Activated naive CD8-positive, alpha-beta T cell treated with anti-CD3 and anti-CD28 coated beads for 36 hours (primary cell): ENCODE results near the gene GRHPR. TPM values are rescaled to one million over a fixed set of nuclear protein-coding genes. Genes with fewer than 3 reads are reported as not detected.

ENCODE experiments used
- DNase-seq: peaks from one replicate; pipeline ENCODE4 v3.0.0; 2021
- H3K27ac Mint-ChIP-seq: one replicate; pipeline ENCODE4 v1.8.0; 2022; ENCODE audit warnings: mild to moderate bottlenecking, moderate library complexity, mixed read lengths
- H3K27me3 Mint-ChIP-seq: one replicate; pipeline ENCODE4 v1.8.0; 2022; ENCODE audit warnings: mild to moderate bottlenecking, mixed read lengths
- H3K36me3 Mint-ChIP-seq: one replicate; pipeline ENCODE4 v1.8.0; 2021; ENCODE audit warnings: mild to moderate bottlenecking, mixed read lengths
- H3K4me1 Mint-ChIP-seq: one replicate; pipeline ENCODE4 v1.8.0; 2021; ENCODE audit warnings: mixed read lengths
- H3K4me3 Mint-ChIP-seq: one replicate; pipeline ENCODE4 v1.8.0; 2022; ENCODE audit warnings: mild to moderate bottlenecking, moderate library complexity, mixed read lengths
- H3K9me3 Mint-ChIP-seq: one replicate; pipeline ENCODE4 v1.8.0; 2022; ENCODE audit warnings: mixed read lengths
- total RNA-seq, 2 experiments: library from RNA; stranded (reverse); gene quantifications; one replicate each; pipeline ENCODE4 v1.2.3, GENCODE V29; 2021

Gene GRHPR
- total RNA-seq, 2 experiments from 2014 or later, result 79.5 to 82.0 TPM

DNA sequence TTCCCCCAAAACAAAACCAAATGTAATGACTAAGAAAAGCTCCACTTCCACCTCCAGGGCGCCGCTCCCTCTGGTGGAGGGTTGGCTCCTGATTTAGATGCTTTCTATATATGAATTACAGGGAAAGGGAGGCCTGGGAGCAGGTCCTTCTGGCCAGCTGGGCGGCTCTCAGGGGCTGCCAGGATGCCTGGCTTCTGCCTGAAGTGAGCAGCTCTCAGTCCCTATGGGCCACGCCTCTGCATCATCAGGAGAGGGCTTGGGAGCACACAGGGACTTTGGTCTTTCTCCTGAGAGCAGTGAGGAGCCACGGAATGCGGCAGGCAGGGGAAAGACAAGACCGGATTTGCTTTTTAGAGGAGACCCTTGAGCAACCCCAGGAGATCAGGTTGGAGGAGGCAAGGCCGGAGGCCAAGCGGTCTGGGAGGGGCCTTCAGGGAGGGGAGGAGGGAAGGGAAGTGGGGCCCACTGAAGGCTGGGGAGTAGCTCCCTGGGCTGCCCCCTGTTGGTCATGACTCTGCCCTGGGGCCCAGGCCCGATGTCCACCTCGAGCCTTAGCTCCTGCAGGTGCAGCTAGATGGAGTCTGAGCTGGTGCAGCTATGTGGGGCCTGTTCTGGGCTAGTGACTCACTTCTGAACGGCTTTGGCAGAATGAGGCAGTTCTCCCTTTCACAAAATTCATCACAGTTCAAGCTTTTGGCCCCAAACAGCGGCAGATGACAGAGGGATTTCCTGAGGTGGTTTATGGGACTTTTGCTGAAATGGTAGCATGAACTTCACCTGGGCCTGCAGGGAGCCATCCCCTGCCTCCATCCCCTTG is 11.3 kb upstream of the GRHPR start:
- DNase-seq, result no peak

DNA sequence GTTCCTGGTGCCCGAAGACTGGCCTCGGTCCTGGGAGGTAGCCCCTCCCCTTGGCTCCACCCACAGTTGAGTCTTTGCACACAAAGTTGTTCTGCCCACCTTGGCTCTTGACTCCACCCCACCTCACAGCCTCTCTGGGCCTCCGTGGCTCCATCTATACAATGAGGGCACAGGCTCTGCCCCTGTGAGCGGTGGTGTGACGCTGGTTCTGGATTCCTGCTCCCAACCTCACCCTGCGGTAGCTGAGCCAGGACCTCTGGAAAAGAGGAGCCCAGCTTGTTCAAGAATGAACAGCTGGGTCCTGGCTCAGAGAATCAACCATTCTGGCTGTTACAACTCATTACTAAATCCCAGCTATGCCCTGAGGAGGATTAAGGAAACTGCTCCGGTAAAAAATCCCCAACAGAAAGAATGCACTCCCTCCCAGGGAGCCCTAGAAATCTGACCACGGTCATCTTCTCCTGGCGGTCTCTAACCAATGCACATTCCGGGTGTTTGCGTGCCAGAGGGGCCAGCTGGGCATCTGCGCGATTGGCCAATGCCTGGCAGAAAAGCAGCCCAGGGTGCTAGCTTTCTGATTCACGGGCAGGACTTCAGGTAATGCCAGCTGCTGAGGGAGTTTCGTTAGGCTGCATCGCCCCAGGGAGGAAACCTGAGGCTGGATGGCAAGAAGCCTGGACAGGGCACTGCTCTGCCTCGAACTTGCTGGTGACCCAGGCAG is 9.9 kb upstream of the GRHPR start:
- DNase-seq, result no peak
- no peaks in the 10 kb centered on the region for H3K27me3 Mint-ChIP-seq

More for the DNA sequence above, 11.3 kb upstream of the GRHPR start:
- Mint-ChIP-seq H3K27me3 (no peaks in the 10 kb centered on the region), H3K36me3 (no peaks in the 10 kb centered on the region), H3K9me3 (no peaks in the 10 kb centered on the region), H3K4me3 (no peak overlapping the region), H3K27ac (no peak overlapping the region), H3K4me1 (peaks cover 13% of the 10 kb centered on the region)

DNA sequence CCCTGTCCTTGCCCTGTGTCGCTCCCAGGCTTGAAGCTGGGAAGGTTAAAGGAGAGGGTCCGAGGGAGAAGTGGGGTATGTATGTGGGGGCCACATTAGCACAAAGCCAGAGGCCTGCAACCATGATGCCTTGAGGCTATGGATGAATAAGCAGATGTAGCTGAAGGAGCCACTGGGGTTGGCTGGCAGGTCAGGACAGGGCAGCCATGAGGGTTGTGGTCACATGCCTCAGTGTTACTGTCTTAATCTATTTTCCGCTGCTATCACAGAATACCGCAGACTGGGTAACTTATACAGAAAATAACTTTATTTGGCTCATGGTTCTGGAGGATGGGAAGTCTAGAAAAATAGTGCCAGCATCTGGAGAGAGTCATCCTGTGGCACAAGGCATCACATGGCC is 9.2 kb upstream of the GRHPR start:
- Mint-ChIP-seq H3K4me3 (no peak overlapping the region), H3K27me3 (no peaks in the 10 kb centered on the region), H3K36me3 (no peaks in the 10 kb centered on the region), H3K4me1 (peaks cover 11% of the 10 kb centered on the region), H3K27ac (no peak overlapping the region), H3K9me3 (no peaks in the 10 kb centered on the region)
- DNase-seq, result no peak

More for the DNA sequence above, 9.9 kb upstream of the GRHPR start:
- Mint-ChIP-seq H3K27ac (no peak overlapping the region), H3K4me1 (peaks cover 11% of the 10 kb centered on the region), H3K36me3 (no peaks in the 10 kb centered on the region), H3K9me3 (no peaks in the 10 kb centered on the region), H3K4me3 (no peak overlapping the region)

DNA sequence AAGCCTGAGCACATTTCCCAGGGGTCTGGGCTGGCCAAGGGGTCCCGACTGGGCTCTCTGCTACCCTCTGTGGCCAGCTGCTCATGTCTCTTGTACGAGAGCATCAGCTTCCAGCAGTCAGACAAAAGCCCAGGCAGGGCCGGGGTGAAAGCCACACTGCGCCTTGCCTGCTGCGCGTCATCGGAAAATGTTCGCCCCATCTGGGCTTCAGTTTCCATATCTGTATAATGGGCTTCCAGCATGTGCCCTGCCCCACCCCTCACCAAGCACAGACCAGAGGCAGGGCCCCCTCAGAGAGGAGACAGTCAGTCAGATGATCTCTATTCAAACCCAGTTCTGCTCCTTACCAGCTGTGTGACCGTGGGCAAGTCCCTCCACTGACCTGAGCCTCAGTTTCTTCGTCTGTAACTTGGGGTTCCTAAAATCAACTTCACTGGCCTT is 8.0 kb upstream of the GRHPR start:
- Mint-ChIP-seq H3K27me3 (no peaks in the 10 kb centered on the region), H3K4me1 (peaks cover 11% of the 10 kb centered on the region), H3K4me3 (no peak overlapping the region), H3K36me3 (no peaks in the 10 kb centered on the region), H3K27ac (no peak overlapping the region), H3K9me3 (no peaks in the 10 kb centered on the region)
- no peak for DNase-seq

DNA sequence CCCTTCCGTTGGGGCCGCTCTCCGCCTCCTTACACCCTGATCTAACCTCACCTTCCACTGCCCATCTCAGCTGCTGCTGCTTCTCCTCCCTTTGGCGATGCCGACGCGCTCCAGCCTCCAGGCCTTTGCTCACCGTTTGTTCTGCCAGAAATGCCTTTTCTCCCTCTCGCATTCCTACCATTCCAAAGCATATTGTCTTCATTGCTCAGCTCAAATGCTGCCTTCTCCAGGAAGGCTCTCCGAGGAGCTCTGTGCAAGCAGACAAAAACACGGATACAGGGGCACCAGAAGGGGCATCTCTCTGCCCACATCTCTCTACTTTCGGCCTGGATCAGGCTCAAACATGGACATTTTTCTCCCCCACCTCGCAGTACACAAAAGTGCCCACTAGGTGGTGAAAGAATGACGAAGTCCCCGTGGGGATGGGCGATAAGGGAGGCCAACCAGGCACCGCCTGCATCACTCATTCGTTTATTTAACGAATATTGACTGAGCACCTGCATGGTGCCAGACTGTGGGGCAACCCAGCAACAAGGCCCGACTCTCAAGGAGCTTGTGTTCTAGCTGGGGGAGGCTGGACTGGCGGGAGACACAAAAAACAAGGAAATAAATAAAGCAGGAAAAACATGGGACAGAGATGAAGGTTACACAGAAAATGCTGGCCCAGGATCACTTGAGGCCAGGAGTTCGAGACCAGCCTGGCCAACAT is 7.3 kb upstream of the GRHPR start:
- Mint-ChIP-seq H3K9me3 (no peaks in the 10 kb centered on the region), H3K27me3 (no peaks in the 10 kb centered on the region), H3K27ac (peak overlapping the region; percentile 55), H3K4me1 (peaks cover 11% of the 10 kb centered on the region), H3K36me3 (no peaks in the 10 kb centered on the region), H3K4me3 (peak overlapping the region; percentile 8)
- DNase-seq, result peak; percentile 77

DNA sequence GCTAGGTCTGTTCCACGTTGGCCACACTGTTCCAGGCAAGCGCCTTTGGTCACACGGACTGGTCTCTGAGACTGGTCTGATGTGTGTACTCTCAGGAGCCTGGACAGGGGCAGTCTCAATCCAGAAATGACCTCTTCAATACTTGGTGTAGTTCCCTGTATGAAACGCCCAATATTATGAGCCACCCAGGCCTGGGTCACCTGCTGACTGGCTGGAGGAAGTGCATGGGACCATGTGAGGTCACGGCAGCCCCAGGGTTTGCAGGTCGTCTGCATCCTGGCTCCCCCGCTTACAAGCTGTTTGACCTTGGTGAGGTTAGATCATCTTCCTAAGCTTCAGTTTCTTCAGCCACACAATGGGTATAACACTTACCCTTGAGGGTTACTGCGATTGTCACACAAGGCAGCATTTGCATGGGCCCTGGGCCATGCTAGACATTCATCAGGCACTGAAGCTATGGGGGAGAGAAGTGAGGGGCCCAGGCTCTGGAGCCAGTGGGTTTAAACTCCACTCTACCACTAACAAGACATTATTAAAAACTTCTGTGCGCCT is 5.2 kb upstream of the GRHPR start:
- DNase-seq, result no peak
- Mint-ChIP-seq H3K36me3 (no peaks in the 10 kb centered on the region), H3K27me3 (no peaks in the 10 kb centered on the region), H3K9me3 (no peaks in the 10 kb centered on the region), H3K27ac (no peak overlapping the region), H3K4me3 (no peak overlapping the region), H3K4me1 (peaks cover 16% of the 10 kb centered on the region)

DNA sequence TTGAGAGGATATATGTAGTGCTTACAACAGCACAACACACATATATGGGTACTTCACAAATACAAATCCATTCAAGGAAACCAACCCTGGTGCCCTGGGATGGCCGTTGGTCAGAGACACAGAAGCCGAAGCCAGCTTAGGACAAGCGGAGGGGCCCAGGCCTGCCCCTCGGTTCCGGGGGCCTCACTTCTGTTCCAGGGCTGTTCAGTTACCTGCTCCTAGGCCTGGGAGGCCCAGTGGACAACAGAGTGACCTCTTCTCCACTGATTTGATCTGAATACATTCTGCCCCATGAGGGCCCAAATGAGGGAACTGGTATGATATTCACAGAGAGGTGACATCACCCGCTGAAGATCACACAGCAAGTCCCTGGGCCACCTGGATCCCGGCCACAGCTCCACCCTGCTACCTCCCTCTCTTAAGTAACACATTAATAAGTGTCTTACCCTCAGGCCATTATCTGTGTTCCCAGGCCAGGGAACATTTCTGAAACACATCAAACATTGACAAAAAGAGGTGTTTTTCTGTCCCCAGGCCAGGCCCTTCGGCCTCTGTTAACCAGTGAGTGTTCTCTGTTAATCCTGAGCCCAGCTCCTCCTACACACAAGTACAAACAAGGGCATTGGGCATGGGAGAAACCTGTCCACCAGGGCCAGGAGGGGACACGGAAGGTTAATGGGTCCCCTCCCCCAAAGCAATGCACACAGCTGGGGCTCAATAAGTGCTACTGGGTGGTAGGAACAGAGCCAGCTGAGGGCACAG is 4.5 kb upstream of the GRHPR start:
- Mint-ChIP-seq H3K27me3 (no peaks in the 10 kb centered on the region), H3K36me3 (peaks cover under 1% of the 10 kb centered on the region), H3K4me3 (no peak overlapping the region), H3K4me1 (peaks cover 16% of the 10 kb centered on the region), H3K27ac (no peak overlapping the region), H3K9me3 (no peaks in the 10 kb centered on the region)
- DNase-seq, result no peak

DNA sequence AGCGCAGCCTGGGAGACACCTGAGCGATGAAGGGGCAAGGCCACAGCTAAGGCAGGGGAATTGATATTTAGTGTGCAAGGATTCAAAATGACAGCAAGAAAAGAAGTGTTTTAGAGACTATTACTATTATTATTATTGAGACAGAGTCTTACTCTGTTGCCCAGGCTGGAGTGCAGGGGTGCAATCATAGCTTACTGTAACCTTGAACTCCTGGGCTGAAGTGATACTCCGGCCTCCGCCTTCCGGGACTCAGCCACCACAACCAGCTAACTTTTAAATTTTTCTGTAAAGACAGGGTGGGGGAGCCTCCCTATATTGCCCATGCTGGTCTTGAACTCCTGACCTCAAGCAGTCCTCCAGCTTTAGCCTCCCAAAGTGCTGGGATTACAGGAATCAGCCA is 3.3 kb upstream of the GRHPR start:
- Mint-ChIP-seq H3K9me3 (no peaks in the 10 kb centered on the region), H3K4me3 (no peak overlapping the region), H3K27me3 (no peaks in the 10 kb centered on the region), H3K36me3 (peaks cover 2% of the 10 kb centered on the region), H3K4me1 (peaks cover 24% of the 10 kb centered on the region), H3K27ac (no peak overlapping the region)
- DNase-seq, result no peak

DNA sequence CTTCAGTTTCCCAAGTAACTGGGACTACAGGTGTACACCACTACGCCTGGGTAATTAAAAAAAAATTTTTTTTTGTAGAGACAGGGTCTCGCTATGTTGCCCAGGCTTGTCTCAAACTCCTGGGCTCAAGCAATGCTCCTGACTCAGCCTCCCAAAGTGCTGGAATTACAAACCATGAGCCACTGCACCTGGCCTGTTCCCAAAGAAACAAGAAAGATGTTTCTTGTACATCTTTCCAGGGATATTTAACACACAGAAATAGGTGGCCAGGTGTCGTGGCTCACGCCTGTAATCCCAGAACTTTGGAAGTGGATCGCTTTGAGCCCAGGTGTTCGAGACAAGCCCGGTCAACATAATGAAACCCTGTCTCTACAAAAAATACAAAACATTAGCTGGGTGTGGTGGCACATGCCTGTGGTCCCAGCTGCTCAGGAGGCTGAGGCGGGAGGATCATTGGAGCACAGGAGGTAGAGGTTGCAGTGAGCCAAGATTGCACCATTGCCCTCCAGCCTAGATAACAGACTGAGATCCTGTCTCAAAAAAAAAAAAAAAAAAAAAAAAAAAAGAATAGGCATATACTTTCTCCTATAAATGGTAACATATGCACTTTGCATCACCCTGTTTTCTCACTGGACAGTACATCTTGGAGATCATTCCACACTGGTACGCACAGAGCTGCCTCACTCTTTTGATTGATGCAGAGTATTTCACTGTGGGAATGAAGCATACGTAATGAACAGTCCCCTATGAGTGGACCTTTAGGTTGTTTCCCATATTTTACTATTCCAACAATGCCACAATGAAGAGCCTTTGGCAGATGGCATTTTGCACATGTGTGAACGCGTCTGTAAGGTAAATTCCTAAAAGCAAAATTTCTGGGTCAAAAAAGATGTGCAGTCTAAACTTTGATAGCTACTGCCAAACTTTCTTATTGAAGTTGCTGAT is 2.0 kb upstream of the GRHPR start:
- Mint-ChIP-seq H3K9me3 (no peaks in the 10 kb centered on the region), H3K27me3 (no peaks in the 10 kb centered on the region), H3K27ac (no peak overlapping the region), H3K4me3 (no peak overlapping the region), H3K36me3 (peaks cover 2% of the 10 kb centered on the region), H3K4me1 (peaks cover 18% of the 10 kb centered on the region)
- no peak for DNase-seq

DNA sequence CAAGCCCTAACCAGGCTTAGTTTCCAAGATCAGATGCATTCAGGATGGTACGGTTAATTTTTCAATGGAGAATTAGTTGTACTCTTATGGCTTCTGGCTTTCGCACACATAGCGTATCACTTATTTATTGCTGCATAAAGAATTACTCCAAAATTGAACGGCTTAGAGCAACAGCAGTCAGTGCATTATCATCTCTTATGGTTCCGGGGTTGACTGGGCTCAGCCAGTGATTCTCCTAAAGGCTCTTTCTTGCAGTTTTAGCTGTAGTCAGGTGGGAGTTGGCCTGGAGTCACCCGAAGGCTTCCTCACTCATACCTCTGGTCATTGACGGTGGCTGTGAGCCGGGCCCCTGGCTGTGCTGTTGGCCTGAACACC is 595 bp upstream of the GRHPR start:
- H3K27ac Mint-ChIP-seq, result peak overlapping the region; percentile 95
- no peaks in the 10 kb centered on the region for H3K9me3 Mint-ChIP-seq
- peak overlapping the region; percentile 94 for H3K4me3 Mint-ChIP-seq
- H3K4me1 Mint-ChIP-seq, result peaks cover 24% of the 10 kb centered on the region
- no peak for DNase-seq
- H3K36me3 Mint-ChIP-seq, result peaks cover 9% of the 10 kb centered on the region
- H3K27me3 Mint-ChIP-seq, result no peaks in the 10 kb centered on the region

DNA sequence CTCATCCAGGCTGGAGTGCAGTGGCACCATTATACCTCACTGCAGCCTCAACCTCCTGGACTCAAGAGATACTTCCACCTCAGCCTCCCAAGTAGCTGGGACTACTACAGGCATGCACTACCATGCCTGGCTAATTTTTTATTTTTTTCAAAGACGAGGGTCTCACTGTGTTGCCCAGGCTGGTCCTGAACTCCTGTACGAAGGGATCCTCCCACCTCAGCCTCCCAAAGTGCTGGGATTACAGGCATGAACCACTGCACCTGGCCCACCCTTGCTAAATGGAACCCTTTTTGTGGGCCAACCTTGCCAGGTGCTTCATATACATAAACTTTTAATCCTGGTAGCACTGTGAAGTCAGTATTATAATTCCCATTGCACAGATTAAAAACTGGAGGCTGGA is 1.0 kb downstream of the GRHPR start:
- no peak for DNase-seq
- peak overlapping the region; percentile 94 for H3K4me3 Mint-ChIP-seq
- H3K27ac Mint-ChIP-seq, result peak overlapping the region; percentile 95
- H3K27me3 Mint-ChIP-seq, result no peaks in the 10 kb centered on the region
- peaks cover 24% of the 10 kb centered on the region for H3K4me1 Mint-ChIP-seq
- peaks cover 19% of the 10 kb centered on the region for H3K36me3 Mint-ChIP-seq
- H3K9me3 Mint-ChIP-seq, result no peaks in the 10 kb centered on the region

DNA sequence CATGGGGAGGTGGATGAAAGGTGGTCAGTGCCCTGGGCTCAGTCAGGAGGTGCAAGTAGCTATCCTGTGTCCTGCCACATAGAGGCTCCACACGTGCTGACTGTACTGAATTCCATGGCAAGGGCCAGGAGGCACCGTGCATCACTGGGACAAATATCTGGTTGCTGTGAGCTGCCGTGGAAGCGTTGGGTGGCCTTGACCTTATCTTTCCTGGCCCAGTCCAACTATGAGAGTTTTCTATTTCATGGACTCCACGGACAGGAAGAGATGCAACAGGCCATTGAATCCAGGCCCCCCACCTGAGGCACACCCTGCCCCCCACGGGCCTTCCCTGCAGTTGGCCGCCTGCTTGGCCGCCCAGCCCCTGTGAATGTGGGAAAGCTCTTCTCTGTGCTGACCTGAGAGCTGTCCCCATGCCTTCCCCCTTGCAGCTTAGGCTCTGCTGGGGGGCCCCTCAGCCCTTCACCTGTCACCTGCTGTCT is 1.7 kb downstream of the GRHPR start:
- peaks cover 19% of the 10 kb centered on the region for H3K36me3 Mint-ChIP-seq
- H3K9me3 Mint-ChIP-seq, result no peaks in the 10 kb centered on the region
- DNase-seq, result no peak
- H3K27me3 Mint-ChIP-seq, result no peaks in the 10 kb centered on the region
- H3K4me3 Mint-ChIP-seq, result peak overlapping the region; percentile 94
- H3K4me1 Mint-ChIP-seq, result peaks cover 24% of the 10 kb centered on the region
- H3K27ac Mint-ChIP-seq, result no peak overlapping the region

DNA sequence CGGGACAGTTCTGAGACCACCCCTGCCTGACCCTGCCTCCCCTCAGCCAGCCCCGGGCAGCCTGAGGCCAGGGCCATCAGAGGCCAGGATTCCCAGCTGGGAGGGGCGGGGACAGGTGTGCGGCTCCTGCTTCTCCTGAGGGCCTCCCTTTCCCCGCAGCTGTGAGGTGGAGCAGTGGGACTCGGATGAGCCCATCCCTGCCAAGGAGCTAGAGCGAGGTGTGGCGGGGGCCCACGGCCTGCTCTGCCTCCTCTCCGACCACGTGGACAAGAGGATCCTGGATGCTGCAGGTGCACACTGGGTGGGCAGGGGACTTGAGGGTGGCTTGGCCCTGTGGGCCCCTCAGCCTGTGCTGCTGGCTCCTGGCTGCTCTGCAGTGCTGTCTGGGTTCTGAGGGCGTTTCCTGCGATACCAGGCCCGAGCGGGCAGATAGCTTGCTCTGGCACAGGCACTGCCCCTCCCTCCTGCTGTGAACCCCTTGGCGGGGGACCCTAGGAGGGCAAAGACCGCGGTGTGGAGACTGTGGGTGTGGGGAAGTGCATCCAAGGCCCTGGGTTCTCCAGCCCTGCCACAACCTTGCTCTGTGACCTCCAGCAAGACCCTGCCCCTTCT is 2.3 kb downstream of the GRHPR start:
- Mint-ChIP-seq H3K4me3 (no peak overlapping the region), H3K36me3 (peaks cover 19% of the 10 kb centered on the region), H3K4me1 (peaks cover 24% of the 10 kb centered on the region), H3K9me3 (no peaks in the 10 kb centered on the region), H3K27ac (peak overlapping the region; percentile 66), H3K27me3 (no peaks in the 10 kb centered on the region)
- DNase-seq, result no peak
